CD4-positive, alpha-beta T cell treated with Interleukin-6 at 100 ng/mL for 8 hours (primary cell): Measurements from ENCODE around the gene UNC80.

Experiments used
- DNase-seq: peaks from one replicate; pipeline ENCODE4 v3.0.0-alpha.2; 2020; ENCODE audit warnings: mixed read lengths, low spot score

Gene UNC80

GRCh38 chr2:210020138-210020537 is 248.5 kb downstream of the UNC80 start:
- no peak for DNase-seq

DNA sequence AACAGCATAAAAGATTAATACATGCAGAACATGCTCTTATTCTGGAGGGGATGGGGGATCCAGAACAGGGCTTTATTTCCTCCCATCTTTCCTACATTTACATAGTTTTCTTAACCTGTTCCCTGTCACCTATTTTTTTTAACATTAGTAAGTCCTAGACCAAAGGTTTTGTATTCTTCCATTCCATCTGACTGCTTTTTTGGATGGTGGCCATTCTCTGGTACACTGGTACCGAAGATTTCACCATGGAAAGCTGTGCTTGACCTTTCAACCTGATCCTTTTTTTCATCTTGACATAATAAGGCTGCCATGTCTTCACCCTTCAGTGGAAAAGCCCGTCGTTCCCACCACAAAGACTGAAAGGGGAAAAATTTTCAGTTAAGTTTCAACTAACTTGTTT is 251.2 kb downstream of the UNC80 start:
- no peak for DNase-seq

DNA sequence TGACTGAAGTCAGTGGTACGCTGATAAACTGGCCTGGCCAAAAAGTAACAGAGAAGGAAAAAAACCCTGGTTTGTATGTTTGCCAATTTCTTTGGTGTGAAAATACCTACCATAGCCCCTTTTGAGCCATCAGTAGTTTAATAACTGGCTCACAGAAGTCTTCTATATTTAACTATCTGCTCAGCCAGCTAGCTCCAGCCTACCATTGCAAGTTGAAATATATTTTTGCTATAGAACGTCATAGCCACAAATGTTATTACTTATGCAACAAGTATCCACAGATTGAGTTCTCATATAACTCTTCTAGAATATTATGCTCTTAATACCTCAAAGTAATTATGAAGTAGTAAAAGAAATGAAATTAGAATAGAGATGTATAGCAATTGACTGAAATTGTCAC is 256.0 kb downstream of the UNC80 start:
- no peak for DNase-seq

DNA sequence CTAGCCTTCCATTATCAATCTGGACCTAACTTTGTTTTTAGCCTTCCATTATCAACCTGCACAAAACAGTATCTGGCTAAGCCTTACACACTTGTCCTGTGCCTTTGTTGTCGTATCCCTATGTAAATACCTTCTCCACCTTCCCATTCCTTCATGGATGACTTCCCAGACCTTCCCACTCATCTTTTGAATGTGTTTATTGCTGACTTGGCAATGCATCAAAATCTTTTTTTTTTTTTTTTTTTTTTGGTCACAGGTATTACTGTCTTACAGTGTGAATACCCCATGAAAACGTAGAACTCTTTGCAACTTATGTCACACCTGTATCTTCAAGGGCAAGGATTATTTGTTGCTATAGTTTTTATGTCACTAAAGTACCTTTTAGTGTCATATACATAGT is 256.5 kb downstream of the UNC80 start:
- DNase-seq: no peak

GRCh38 chr2:210034087-210034683 is 262.6 kb downstream of the UNC80 start:
- DNase-seq: no peak

- DNase-seq: no peak
These were observed 264.0 kb downstream of the UNC80 start for GRCh38 chr2:210035679-210036078.

GRCh38 chr2:210038078-210038477 is 266.4 kb downstream of the UNC80 start:
- DNase-seq: no peak

DNA sequence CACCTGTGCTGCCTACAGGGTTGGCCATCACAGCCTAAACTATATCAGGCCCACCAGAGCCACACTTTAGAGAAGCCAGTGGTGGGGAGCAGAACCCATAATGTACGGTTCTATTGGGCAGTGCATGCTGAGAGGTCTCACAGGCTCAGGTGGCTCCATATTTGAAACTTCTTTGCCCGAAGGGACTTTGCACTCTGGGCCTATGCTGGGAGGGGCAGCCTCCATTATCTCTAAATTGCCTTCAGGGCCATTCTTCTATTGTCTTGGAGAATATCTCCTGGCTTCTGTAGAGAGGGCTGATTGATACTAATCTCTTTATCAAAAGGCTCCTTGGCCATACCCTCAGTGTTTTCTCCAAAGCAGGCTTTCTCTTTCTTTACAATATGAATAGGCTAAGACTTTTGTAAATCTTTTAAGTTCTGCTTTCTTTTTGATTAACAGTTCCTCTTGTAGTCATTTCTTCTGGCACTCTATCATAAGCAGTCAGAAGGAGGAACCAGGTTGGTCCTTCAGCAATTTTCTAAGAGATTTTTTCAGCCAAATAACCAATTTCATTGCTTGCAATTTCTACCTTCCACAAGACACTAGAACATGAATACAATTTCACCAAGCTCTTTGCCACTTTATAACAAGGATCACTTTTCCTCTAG is 275.3 kb downstream of the UNC80 start:
- DNase-seq: no peak
